HL-60 (cell line): ENCODE data around the gene USP5.

Experiments
- DNase-seq, 2 experiments: peaks; one replicate each; pipeline ENCODE4 v3.0.0-alpha.2; 2010 to 2020; ENCODE audit warnings: low read depth in 1 of 2, low spot score in 1 of 2
- H3K27ac ChIP-seq: fragments of 250-450 bp; sonication (Bioruptor Pico); replicated peaks from 2 replicates; pipeline ENCODE4 v1.5.1; 2020; ENCODE audit warnings: mild to moderate bottlenecking, moderate library complexity
- H3K27me3 ChIP-seq: fragments of 250-450 bp; sonication (Bioruptor Pico); 2 replicates; pipeline ENCODE4 v1.5.1; 2021; ENCODE audit warnings: mild to moderate bottlenecking, moderate library complexity; ENCODE audit not compliant: insufficient read depth, poor library complexity, severe bottlenecking
- H3K4me3 ChIP-seq: replicated peaks from 2 replicates; pipeline ENCODE4 v1.5.1; 2011; ENCODE audit warnings: mild to moderate bottlenecking, control low read depth, low read length; ENCODE audit not compliant: insufficient read depth
- GABPA ChIP-seq: IDR thresholded peaks from 2 replicates; pipeline ENCODE4 v1.6.1; 2012; ENCODE audit warnings: low read depth
- POLR2AphosphoS5 ChIP-seq: IDR thresholded peaks from 2 replicates; pipeline ENCODE4 v1.6.1; 2012; ENCODE audit warnings: low read depth
- SPI1 ChIP-seq: IDR thresholded peaks from 2 replicates; pipeline ENCODE4 v1.6.1; 2012; ENCODE audit warnings: low read depth, mild to moderate bottlenecking, borderline replicate concordance
- TF ChIP-seq, protein P1 (sequence below): IDR thresholded peaks from one replicate; pipeline ENCODE4 v1.5.1; 2011; ENCODE audit warnings: low read length, control low read depth, inconsistent platforms; ENCODE audit not compliant: insufficient read depth
- TF ChIP-seq, protein P2 (sequence below): IDR thresholded peaks from 2 replicates; pipeline ENCODE4 v1.6.1; 2012; ENCODE audit warnings: low read depth; ENCODE audit not compliant: insufficient replicate concordance

The USP5 gene

DNA sequence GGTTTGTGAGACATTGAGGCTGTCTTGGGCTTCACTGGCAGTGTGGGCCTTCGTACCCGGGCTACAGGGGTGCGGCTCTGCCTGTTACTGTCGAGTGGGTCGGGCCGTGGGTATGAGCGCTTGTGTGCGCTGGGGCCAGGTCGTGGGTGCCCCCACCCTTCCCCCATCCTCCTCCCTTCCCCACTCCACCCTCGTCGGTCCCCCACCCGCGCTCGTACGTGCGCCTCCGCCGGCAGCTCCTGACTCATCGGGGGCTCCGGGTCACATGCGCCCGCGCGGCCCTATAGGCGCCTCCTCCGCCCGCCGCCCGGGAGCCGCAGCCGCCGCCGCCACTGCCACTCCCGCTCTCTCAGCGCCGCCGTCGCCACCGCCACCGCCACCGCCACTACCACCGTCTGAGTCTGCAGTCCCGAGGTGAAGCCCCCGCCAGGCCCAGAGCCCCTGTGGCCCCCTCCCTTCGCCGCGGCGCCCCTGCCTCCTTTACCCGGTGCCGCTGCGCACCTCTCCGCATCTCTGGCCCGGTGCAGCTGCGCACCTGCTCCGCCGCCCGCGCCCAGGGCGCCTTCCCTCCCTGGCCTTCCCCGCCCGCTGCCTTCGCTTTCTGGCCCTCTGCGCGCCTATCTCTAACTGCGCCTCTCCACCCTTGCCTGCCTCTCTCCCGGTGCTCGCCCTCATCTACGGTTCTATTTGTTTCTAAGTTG, 62.4 kb downstream of the USP5 start, which contains the start of gene ENO2:
ENO2 (plus strand) TSS at position 335 of the 701 bp plus-strand sequence. CDS start 1,253 bp downstream, outside the sequence.
- TF ChIP-seq SPI1, result no peak
- TF ChIP-seq, protein P1, sequence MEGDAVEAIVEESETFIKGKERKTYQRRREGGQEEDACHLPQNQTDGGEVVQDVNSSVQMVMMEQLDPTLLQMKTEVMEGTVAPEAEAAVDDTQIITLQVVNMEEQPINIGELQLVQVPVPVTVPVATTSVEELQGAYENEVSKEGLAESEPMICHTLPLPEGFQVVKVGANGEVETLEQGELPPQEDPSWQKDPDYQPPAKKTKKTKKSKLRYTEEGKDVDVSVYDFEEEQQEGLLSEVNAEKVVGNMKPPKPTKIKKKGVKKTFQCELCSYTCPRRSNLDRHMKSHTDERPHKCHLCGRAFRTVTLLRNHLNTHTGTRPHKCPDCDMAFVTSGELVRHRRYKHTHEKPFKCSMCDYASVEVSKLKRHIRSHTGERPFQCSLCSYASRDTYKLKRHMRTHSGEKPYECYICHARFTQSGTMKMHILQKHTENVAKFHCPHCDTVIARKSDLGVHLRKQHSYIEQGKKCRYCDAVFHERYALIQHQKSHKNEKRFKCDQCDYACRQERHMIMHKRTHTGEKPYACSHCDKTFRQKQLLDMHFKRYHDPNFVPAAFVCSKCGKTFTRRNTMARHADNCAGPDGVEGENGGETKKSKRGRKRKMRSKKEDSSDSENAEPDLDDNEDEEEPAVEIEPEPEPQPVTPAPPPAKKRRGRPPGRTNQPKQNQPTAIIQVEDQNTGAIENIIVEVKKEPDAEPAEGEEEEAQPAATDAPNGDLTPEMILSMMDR, result no peak
- no peak for TF ChIP-seq POLR2AphosphoS5
- TF ChIP-seq, protein P2, sequence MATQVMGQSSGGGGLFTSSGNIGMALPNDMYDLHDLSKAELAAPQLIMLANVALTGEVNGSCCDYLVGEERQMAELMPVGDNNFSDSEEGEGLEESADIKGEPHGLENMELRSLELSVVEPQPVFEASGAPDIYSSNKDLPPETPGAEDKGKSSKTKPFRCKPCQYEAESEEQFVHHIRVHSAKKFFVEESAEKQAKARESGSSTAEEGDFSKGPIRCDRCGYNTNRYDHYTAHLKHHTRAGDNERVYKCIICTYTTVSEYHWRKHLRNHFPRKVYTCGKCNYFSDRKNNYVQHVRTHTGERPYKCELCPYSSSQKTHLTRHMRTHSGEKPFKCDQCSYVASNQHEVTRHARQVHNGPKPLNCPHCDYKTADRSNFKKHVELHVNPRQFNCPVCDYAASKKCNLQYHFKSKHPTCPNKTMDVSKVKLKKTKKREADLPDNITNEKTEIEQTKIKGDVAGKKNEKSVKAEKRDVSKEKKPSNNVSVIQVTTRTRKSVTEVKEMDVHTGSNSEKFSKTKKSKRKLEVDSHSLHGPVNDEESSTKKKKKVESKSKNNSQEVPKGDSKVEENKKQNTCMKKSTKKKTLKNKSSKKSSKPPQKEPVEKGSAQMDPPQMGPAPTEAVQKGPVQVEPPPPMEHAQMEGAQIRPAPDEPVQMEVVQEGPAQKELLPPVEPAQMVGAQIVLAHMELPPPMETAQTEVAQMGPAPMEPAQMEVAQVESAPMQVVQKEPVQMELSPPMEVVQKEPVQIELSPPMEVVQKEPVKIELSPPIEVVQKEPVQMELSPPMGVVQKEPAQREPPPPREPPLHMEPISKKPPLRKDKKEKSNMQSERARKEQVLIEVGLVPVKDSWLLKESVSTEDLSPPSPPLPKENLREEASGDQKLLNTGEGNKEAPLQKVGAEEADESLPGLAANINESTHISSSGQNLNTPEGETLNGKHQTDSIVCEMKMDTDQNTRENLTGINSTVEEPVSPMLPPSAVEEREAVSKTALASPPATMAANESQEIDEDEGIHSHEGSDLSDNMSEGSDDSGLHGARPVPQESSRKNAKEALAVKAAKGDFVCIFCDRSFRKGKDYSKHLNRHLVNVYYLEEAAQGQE, result no peak
- no peak for TF ChIP-seq GABPA
- Histone ChIP-seq H3K4me3 (peak within 1 kb of the TSS; percentile 50), H3K27me3 (peaks cover 20% of the 10 kb centered on the region), H3K27ac (no peak within 1 kb of the TSS)
- peak in 1 of 2 experiments; percentile 36 for DNase-seq

DNA sequence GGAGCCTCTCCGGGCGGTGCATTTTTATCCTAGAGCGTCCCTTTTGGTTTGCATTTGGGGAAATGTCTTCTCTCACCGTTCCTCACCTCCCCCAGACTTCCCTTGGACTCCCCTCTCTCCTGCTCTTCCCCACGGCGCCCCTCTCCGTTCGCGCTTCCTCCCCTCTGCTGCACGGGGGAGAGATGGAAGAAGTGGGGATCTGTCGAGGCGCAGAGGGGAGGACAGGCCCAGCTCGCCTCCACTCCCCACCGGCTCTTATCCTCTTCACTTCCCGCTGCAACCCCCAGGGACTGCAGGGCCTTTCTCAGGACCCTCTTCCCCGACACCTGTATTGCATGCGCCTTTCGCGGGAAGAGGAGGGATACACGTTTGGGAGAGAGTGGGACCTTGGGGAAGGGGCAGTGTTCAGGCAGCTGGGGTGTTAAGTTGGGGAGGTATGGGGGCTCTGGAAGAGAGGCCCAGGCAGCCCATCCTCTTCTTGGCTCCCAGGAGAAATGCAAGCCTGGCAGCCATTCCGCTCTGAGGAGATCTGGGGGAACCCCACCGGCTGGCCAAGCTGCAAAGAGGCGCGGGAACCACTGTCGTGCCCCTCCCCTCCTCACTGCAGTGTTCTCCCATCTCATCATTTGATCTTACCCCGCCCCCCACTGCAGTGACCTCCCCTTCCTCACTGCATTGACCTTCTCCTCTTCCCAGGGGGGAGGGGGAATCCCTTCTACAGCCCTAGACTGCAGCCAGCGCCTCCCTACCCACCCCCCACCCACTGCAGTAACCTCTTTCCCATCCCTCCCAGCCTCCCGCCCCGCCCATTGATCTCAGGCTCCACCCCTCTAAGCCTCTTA, 63.2 kb downstream of the USP5 start:
- H3K27ac ChIP-seq, result no peak overlapping the region

DNA sequence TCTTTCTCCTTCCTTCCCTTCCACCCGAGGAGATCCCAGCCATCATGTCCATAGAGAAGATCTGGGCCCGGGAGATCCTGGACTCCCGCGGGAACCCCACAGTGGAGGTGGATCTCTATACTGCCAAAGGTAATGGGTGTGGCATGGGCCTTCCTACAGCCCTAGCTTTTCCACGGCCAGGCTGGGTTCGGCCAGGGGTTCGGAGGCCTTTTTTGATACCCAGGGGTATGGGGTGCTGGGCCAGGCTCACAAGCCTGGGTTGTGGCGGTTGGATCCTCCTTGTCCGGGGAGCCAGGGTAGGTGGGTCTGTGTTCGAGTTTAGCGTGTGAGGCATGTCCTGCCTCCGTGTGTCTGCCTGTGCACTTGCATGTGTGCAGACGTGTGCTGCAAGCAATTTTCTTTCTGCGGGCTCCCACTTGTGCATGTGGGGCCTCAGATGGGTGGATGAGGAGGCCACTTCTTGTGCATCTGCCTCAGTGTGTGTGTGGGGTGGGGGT, 63.9 kb downstream of the USP5 start:
- TF ChIP-seq SPI1 (no peak), POLR2AphosphoS5 (no peak), GABPA (no peak)
- TF ChIP-seq, protein P2, result no peak
- TF ChIP-seq, protein P1, result no peak
- no peak for DNase-seq
- Histone ChIP-seq H3K27me3 (peaks cover 20% of the 10 kb centered on the region), H3K27ac (no peak overlapping the region), H3K4me3 (no peak overlapping the region)

More for the DNA sequence above, 63.2 kb downstream of the USP5 start:
- H3K4me3 ChIP-seq, result peak overlapping the region; percentile 50
- TF ChIP-seq, protein P2, result no peak
- TF ChIP-seq SPI1 (no peak), POLR2AphosphoS5 (no peak), GABPA (no peak)
- TF ChIP-seq, protein P1, result no peak
- peaks cover 20% of the 10 kb centered on the region for H3K27me3 ChIP-seq
- no peak for DNase-seq
